Thyroid gland (tissue), 4 donors: ENCODE data around the gene BCAS3.

Experiments used
- POLR2A ChIP-seq, 2 donors: fragments of 450-650 bp; IDR thresholded peaks; one replicate each; pipeline ENCODE4 v1.6.1; 2017; ENCODE audit warnings: antibody characterized with exemption in 2 of 2, mild to moderate bottlenecking in 2 of 2, moderate library complexity in 1 of 2
- TF ChIP-seq, protein P1 (sequence below), 6 experiments: fragments of 200-600 bp in 3 of 6; fragments of 450-650 bp in 3 of 6; sonication (generic) in 3 of 6; IDR thresholded peaks; one replicate each; pipeline ENCODE4 v1.5.1; 2016 to 2019; ENCODE audit warnings: antibody characterized with exemption in 6 of 6, mild to moderate bottlenecking in 2 of 6, inconsistent platforms in 1 of 6, moderate library complexity in 1 of 6

DNA sequence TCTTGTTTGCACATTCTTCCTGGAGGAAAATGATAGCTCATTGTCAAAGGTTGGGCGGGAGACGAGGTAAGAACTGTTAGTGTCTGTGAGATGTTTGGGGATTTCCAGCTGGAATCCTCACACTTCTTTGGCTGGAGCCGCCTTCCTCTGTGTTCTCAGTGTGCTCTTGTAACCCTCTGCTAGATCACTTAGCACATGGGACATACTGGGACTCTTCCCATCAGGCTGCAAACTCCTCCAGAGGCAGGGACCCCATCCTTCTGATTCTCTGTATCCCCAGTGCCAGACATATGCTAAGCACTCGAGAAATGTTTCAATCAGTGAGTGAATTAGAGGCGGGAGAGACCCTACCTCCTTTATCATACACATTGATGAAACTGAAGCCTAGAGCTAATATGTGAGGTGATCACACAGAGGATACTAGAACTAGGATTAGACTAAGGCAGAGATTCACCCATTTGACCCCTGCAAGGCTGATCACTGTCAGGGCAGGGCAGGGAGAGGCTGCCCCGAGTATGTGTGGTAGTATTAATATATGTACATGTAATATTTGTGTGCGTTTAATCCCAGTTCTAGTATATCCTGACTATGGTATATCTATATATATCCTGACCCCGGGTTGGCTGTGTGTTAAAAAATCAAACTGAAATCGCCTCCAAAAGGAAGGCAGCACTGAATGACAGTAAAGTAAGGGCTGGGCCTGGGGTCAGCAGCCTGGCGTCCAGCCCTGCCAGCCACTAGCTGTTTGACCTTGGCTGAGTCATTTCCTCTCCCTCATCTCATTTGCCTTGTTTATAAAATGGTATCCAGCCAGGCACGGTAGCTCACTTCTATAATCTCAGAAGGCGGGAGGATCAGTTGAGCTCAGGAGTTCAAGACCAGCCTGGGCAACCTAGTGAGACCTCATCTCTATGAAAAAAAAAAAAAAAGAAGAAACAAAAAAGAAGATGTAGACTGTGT, 646.5 kb downstream of the BCAS3 start:
- TF ChIP-seq, protein P1, sequence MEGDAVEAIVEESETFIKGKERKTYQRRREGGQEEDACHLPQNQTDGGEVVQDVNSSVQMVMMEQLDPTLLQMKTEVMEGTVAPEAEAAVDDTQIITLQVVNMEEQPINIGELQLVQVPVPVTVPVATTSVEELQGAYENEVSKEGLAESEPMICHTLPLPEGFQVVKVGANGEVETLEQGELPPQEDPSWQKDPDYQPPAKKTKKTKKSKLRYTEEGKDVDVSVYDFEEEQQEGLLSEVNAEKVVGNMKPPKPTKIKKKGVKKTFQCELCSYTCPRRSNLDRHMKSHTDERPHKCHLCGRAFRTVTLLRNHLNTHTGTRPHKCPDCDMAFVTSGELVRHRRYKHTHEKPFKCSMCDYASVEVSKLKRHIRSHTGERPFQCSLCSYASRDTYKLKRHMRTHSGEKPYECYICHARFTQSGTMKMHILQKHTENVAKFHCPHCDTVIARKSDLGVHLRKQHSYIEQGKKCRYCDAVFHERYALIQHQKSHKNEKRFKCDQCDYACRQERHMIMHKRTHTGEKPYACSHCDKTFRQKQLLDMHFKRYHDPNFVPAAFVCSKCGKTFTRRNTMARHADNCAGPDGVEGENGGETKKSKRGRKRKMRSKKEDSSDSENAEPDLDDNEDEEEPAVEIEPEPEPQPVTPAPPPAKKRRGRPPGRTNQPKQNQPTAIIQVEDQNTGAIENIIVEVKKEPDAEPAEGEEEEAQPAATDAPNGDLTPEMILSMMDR (IDR thresholded peaks at IDR 0.05) = no peak
- no peak for TF ChIP-seq POLR2A (IDR thresholded peaks at IDR 0.05)
